HFFc6 (cell line): ENCODE data around the gene ACTR5. TPM values are rescaled to one million over a fixed set of nuclear protein-coding genes. Genes with fewer than 3 reads are reported as not detected.

ENCODE experiments used
- DNase-seq: peaks from one replicate; pipeline ENCODE4 v3.0.0-alpha.2; 2018
- H3K27ac Mint-ChIP-seq: 2 replicates; pipeline ENCODE4 v1.8.0; 2020; ENCODE audit warnings: mild to moderate bottlenecking, mixed read lengths
- H3K27me3 Mint-ChIP-seq: 2 replicates; pipeline ENCODE4 v1.8.0; 2021; ENCODE audit warnings: mild to moderate bottlenecking, moderate library complexity, mixed read lengths; ENCODE audit not compliant: insufficient read depth
- H3K36me3 Mint-ChIP-seq: 2 replicates; pipeline ENCODE4 v1.8.0; 2021; ENCODE audit warnings: low read depth, mixed read lengths
- H3K4me1 Mint-ChIP-seq: 2 replicates; pipeline ENCODE4 v1.8.0; 2020; ENCODE audit warnings: low read depth, mixed read lengths
- H3K4me3 Mint-ChIP-seq: 2 replicates; pipeline ENCODE4 v1.8.0; 2020; ENCODE audit warnings: mild to moderate bottlenecking, moderate library complexity, mixed read lengths
- H3K9me3 Mint-ChIP-seq: 2 replicates; pipeline ENCODE4 v1.8.0; 2020; ENCODE audit warnings: mild to moderate bottlenecking, mixed read lengths
- CTCF ChIP-seq: fragments of 200-600 bp; sonication (generic); IDR thresholded peaks from 2 replicates; pipeline ENCODE4 v1.5.0; 2021; ENCODE audit warnings: antibody characterized with exemption, mild to moderate bottlenecking
- total RNA-seq, 6 experiments: library from RNA; stranded (reverse); fragmentation: NEBNext Ultra II Directional; extraction: Animal tissue kit (Norgen Biotek cat#: 25700); gene quantifications; 2 replicates in 1 of 6; 3 replicates in 5 of 6; pipeline ENCODE4 v1.2.3, GENCODE V29; 2021

The ACTR5 gene
- total RNA-seq, 6 experiments from 2014 or later: 3.2 to 4.3 (median 3.8) TPM

DNA sequence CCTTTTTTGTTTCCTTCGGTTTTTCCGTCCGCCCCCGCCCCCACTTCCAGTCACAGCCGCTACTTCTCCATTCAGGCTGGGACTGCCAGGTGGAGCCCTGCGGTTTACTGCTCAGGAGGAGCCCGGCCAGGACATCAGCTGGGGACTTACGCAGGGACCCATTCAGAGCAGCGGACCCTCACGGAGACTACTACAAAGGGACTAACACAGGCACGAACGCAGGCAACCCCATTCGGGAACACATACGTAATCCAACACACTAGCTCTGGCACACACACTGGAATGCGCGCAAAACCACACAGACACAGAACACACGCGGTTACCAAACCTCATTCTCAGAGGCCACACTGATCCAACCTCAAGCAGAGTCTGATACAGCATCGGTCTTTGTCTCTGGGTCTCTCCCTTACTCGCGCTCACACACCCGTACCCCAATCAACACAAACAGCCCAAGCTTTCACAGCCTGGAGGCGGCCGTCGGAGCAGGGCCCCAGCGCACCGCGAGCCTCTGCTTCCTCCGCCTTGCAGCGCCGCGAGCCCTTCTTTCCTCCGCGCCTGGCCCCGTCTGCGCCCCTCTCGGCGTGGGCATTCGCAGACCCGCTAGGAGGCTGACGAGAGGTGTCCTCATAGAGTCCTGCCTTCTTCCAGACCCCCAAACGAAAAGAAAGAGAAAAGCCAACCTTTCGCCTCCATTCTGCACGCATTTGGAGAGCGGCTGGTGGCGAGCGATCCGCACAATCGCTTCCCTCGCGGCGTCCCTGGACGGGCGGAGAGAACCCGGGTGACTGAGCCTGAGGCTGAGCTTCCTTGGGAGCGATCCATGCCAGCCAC, 25.0 kb upstream of the ACTR5 start:
- no peak for DNase-seq
- Mint-ChIP-seq H3K9me3 (peaks cover 6% of the 10 kb centered on the region; the same call in 1 of the 2 replicates), H3K27me3 (peaks cover 53% of the 10 kb centered on the region), H3K4me3 (no peak overlapping the region), H3K36me3 (peaks cover 8% of the 10 kb centered on the region), H3K4me1 (peaks cover 6% of the 10 kb centered on the region), H3K27ac (no peak overlapping the region)
- no peak for TF ChIP-seq CTCF

- peaks cover 9% of the 10 kb centered on the region; the same call in 1 of the 2 replicates for H3K9me3 Mint-ChIP-seq
- peaks cover 6% of the 10 kb centered on the region for H3K4me1 Mint-ChIP-seq
- H3K27me3 Mint-ChIP-seq: peaks cover 60% of the 10 kb centered on the region
- peaks cover 8% of the 10 kb centered on the region for H3K36me3 Mint-ChIP-seq
- H3K4me3 Mint-ChIP-seq: no peak within 1 kb of the TSS
- no peak for TF ChIP-seq CTCF
- H3K27ac Mint-ChIP-seq: no peak within 1 kb of the TSS
- DNase-seq: no peak
These were observed 24.2 kb upstream of the ACTR5 start, which contains the start of gene SLC32A1 for GRCh38 chr20:38723848-38724625. SLC32A1 (plus strand) TSS chr20:38724486; CDS start chr20:38724725, 239 bp downstream.

GRCh38 chr20:38724626-38725147, 23.6 kb upstream of the ACTR5 start:
- Mint-ChIP-seq H3K4me1 (peaks cover 6% of the 10 kb centered on the region), H3K27ac (no peak overlapping the region), H3K36me3 (peaks cover 11% of the 10 kb centered on the region), H3K27me3 (peaks cover 65% of the 10 kb centered on the region), H3K4me3 (no peak overlapping the region), H3K9me3 (peaks cover 13% of the 10 kb centered on the region; the same call in 1 of the 2 replicates)
- no peak for TF ChIP-seq CTCF
- DNase-seq: no peak

- no peak for TF ChIP-seq CTCF
- H3K27ac Mint-ChIP-seq: no peak overlapping the region
- H3K27me3 Mint-ChIP-seq: peaks cover 71% of the 10 kb centered on the region
- no peak overlapping the region for H3K4me3 Mint-ChIP-seq
- H3K36me3 Mint-ChIP-seq: peaks cover 11% of the 10 kb centered on the region
- H3K4me1 Mint-ChIP-seq: peaks cover 6% of the 10 kb centered on the region
- H3K9me3 Mint-ChIP-seq: peaks cover 13% of the 10 kb centered on the region; the same call in 1 of the 2 replicates
- no peak for DNase-seq
These were observed 22.9 kb upstream of the ACTR5 start for GRCh38 chr20:38725148-38725901.
